HepG2 (cell line): ENCODE data around the gene PEX3. TPM values are rescaled to one million over a fixed set of nuclear protein-coding genes. Genes with fewer than 3 reads are reported as not detected.

ENCODE experiments used
- GLI4 ChIP-seq: sonication (generic); formaldehyde crosslinking; IDR thresholded peaks from 2 replicates; pipeline ENCODE4 v1.5.1; 2020; ENCODE audit warnings: missing genetic modification reagents, mild to moderate bottlenecking, moderate library complexity, borderline replicate concordance
- GTF3A ChIP-seq: sonication (generic); formaldehyde crosslinking; conservative IDR thresholded peaks from 2 replicates; pipeline ENCODE4 v1.4.0; 2020; ENCODE audit warnings: mild to moderate bottlenecking, missing genetic modification reagents
- GZF1 ChIP-seq: sonication (generic); formaldehyde crosslinking; IDR thresholded peaks from 2 replicates; pipeline ENCODE4 v1.5.1; 2020; ENCODE audit warnings: mild to moderate bottlenecking, missing genetic modification reagents
- HOMEZ ChIP-seq: IDR thresholded peaks from 2 replicates; pipeline ENCODE4 v1.6.1; 2016; ENCODE audit warnings: low read depth
- ISX ChIP-seq: sonication (generic); formaldehyde crosslinking; conservative IDR thresholded peaks from 2 replicates; pipeline ENCODE4 v1.5.0; 2020; ENCODE audit warnings: missing genetic modification reagents
- KDM4B ChIP-seq: sonication (generic); formaldehyde crosslinking; IDR thresholded peaks from 2 replicates; pipeline ENCODE4 v1.4.0; 2020; ENCODE audit warnings: missing genetic modification reagents
- LCORL ChIP-seq, 2 experiments: fragments of 450-650 bp in 1 of 2; sonication (generic) in 1 of 2; formaldehyde crosslinking in 1 of 2; IDR thresholded peaks; 2 replicates each; pipeline versions ENCODE4 v1.5.0 to v1.6.1; 2017 to 2020; ENCODE audit warnings: antibody characterized with exemption in 1 of 2, missing genetic modification reagents in 1 of 2
- REPIN1 ChIP-seq: sonication (generic); formaldehyde crosslinking; IDR thresholded peaks from 2 replicates; pipeline ENCODE4 v1.8.0; 2022; ENCODE audit warnings: missing genetic modification reagents, low read depth, mild to moderate bottlenecking, borderline replicate concordance
- RORA ChIP-seq: sonication (generic); formaldehyde crosslinking; IDR thresholded peaks from 2 replicates; pipeline ENCODE4 v1.5.0; 2020; ENCODE audit warnings: mild to moderate bottlenecking, missing genetic modification reagents, moderate library complexity
- ZNF101 ChIP-seq: sonication (generic); formaldehyde crosslinking; IDR thresholded peaks from 2 replicates; pipeline ENCODE4 v1.4.0; 2020; ENCODE audit warnings: mild to moderate bottlenecking, low read depth, missing genetic modification reagents, borderline replicate concordance
- ZNF567 ChIP-seq: sonication (generic); formaldehyde crosslinking; IDR thresholded peaks from 2 replicates; pipeline ENCODE4 v1.8.1; 2023; ENCODE audit warnings: mild to moderate bottlenecking, missing genetic modification reagents, borderline replicate concordance
- ZNF605 ChIP-seq: sonication (generic); formaldehyde crosslinking; IDR thresholded peaks from 2 replicates; pipeline ENCODE4 v1.8.0; 2022; ENCODE audit warnings: mild to moderate bottlenecking, missing genetic modification reagents
- ZNF770 ChIP-seq: sonication (generic); formaldehyde crosslinking; IDR thresholded peaks from 2 replicates; pipeline ENCODE4 v1.5.0; 2020; ENCODE audit warnings: mild to moderate bottlenecking, missing genetic modification reagents
- ZSCAN9 ChIP-seq: IDR thresholded peaks from 2 replicates; pipeline ENCODE4 v1.6.1; 2016; ENCODE audit warnings: borderline replicate concordance
- polyA plus RNA-seq, 8 experiments: library from polyadenylated mRNA; depleted of rRNA in 3 of 8; stranded (reverse) in 7 of 8; unstranded in 1 of 8; fragments of >200 nt; fragmentation: Illumina TruSeq in 4 of 8; extraction: Trizol in 4 of 8; gene quantifications; 2 replicates each; pipeline versions ENCODE4 v1.2.1 to v1.2.3, GENCODE V29; 2011 to 2016; ENCODE audit warnings: low read depth in 4 of 8, missing spikeins in 1 of 8, mixed read lengths in 1 of 8; ENCODE audit not compliant: insufficient read depth in 1 of 8
- total RNA-seq, 5 experiments: library from RNA; depleted of rRNA; stranded (reverse); fragments of >200 nt; fragmentation: Illumina TruSeq; extraction: Trizol; gene quantifications; 2 replicates each; pipeline ENCODE4 v1.2.3, GENCODE V29; 2016; ENCODE audit warnings: low read depth in 1 of 5
- TF ChIP-seq, protein P1 (sequence below): sonication (generic); formaldehyde crosslinking; conservative IDR thresholded peaks from 2 replicates; pipeline ENCODE4 v1.8.1; 2023; ENCODE audit warnings: missing genetic modification reagents
- TF ChIP-seq, protein P2 (sequence below): sonication (generic); formaldehyde crosslinking; IDR thresholded peaks from 2 replicates; pipeline ENCODE4 v1.4.0; 2020; ENCODE audit warnings: mild to moderate bottlenecking, missing genetic modification reagents
- TF ChIP-seq, protein P3 (sequence below): sonication (generic); formaldehyde crosslinking; IDR thresholded peaks from 2 replicates; pipeline ENCODE4 v1.4.0; 2020; ENCODE audit warnings: missing genetic modification reagents, borderline replicate concordance
- TF ChIP-seq, protein P4 (sequence below): sonication (generic); formaldehyde crosslinking; IDR thresholded peaks from 2 replicates; pipeline ENCODE4 v1.4.0; 2020; ENCODE audit warnings: mild to moderate bottlenecking, low read depth, missing genetic modification reagents

Gene PEX3
- total and polyA plus RNA-seq, 2 of the 13 experiments (the other 11 are each of a cell fraction or from before 2014, with no cell fraction given): 30.9 to 40.8 TPM

DNA sequence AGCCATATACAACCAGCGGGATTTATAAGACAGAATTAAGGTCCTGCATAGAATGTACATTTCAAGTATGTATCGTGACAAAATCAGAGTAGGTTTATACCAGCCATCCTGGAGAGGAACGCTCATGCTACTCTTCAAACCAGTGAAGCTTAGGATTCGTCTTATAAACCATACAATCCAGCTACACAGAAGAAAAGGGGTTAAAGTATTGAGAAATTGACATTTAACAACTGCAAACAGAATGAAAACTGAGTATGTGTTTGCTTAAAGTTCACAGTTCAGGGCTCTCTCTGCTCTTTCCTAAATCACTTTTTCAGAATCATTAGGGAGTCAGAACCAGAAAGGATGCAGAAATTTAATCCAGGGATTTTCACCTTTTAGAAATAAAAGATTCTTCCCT lies 18.0 kb upstream of the PEX3 start (continued):
- TF ChIP-seq, protein P1, sequence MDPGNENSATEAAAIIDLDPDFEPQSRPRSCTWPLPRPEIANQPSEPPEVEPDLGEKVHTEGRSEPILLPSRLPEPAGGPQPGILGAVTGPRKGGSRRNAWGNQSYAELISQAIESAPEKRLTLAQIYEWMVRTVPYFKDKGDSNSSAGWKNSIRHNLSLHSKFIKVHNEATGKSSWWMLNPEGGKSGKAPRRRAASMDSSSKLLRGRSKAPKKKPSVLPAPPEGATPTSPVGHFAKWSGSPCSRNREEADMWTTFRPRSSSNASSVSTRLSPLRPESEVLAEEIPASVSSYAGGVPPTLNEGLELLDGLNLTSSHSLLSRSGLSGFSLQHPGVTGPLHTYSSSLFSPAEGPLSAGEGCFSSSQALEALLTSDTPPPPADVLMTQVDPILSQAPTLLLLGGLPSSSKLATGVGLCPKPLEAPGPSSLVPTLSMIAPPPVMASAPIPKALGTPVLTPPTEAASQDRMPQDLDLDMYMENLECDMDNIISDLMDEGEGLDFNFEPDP (CRISPR knock-in tag): no peak
- TF ChIP-seq ZNF605 (no peak), HOMEZ (CRISPR knock-in tag) (no peak), RORA (no peak), GTF3A (CRISPR knock-in tag) (no peak), ZNF770 (CRISPR knock-in tag) (no peak), REPIN1 (CRISPR knock-in tag) (peak; percentile 28; the same call in 1 of the 2 replicates), ISX (CRISPR knock-in tag) (no peak), ZNF567 (no peak), GZF1 (CRISPR knock-in tag) (no peak), LCORL (IDR thresholded peaks at IDR 0.05) (no peak), LCORL (CRISPR knock-in tag; IDR thresholded peaks at IDR 0.05) (peak; percentile 58), ZSCAN9 (0 out of 2 replicates have a peak, but pooled peaks have one; percentile 31), GLI4 (no peak), ZNF101 (CRISPR knock-in tag) (no peak), KDM4B (CRISPR knock-in tag) (no peak)
- TF ChIP-seq, protein P2, sequence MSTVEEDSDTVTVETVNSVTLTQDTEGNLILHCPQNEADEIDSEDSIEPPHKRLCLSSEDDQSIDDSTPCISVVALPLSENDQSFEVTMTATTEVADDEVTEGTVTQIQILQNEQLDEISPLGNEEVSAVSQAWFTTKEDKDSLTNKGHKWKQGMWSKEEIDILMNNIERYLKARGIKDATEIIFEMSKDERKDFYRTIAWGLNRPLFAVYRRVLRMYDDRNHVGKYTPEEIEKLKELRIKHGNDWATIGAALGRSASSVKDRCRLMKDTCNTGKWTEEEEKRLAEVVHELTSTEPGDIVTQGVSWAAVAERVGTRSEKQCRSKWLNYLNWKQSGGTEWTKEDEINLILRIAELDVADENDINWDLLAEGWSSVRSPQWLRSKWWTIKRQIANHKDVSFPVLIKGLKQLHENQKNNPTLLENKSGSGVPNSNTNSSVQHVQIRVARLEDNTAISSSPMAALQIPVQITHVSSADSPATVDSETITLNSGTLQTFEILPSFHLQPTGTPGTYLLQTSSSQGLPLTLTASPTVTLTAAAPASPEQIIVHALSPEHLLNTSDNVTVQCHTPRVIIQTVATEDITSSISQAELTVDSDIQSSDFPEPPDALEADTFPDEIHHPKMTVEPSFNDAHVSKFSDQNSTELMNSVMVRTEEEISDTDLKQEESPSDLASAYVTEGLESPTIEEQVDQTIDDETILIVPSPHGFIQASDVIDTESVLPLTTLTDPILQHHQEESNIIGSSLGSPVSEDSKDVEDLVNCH (CRISPR knock-in tag): no peak
- TF ChIP-seq, protein P3, sequence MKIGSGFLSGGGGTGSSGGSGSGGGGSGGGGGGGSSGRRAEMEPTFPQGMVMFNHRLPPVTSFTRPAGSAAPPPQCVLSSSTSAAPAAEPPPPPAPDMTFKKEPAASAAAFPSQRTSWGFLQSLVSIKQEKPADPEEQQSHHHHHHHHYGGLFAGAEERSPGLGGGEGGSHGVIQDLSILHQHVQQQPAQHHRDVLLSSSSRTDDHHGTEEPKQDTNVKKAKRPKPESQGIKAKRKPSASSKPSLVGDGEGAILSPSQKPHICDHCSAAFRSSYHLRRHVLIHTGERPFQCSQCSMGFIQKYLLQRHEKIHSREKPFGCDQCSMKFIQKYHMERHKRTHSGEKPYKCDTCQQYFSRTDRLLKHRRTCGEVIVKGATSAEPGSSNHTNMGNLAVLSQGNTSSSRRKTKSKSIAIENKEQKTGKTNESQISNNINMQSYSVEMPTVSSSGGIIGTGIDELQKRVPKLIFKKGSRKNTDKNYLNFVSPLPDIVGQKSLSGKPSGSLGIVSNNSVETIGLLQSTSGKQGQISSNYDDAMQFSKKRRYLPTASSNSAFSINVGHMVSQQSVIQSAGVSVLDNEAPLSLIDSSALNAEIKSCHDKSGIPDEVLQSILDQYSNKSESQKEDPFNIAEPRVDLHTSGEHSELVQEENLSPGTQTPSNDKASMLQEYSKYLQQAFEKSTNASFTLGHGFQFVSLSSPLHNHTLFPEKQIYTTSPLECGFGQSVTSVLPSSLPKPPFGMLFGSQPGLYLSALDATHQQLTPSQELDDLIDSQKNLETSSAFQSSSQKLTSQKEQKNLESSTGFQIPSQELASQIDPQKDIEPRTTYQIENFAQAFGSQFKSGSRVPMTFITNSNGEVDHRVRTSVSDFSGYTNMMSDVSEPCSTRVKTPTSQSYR (CRISPR knock-in tag): no peak
- TF ChIP-seq, protein P4, sequence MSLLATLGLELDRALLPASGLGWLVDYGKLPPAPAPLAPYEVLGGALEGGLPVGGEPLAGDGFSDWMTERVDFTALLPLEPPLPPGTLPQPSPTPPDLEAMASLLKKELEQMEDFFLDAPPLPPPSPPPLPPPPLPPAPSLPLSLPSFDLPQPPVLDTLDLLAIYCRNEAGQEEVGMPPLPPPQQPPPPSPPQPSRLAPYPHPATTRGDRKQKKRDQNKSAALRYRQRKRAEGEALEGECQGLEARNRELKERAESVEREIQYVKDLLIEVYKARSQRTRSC (CRISPR knock-in tag): no peak
